ENCODE measurements around the gene MAPKAP1. TPM values are rescaled to one million over a fixed set of nuclear protein-coding genes. Genes with fewer than 3 reads are reported as not detected.

MAPKAP1 gene
- total and polyA plus RNA-seq, 2 experiments from 2014 or later, result 68.5 to 74.5 TPM

GRCh38 chr9:125457357-125457756 is 249.7 kb downstream of the MAPKAP1 start:
- Histone ChIP-seq H3K4me2 (ENCODE audit: unreplicated experiment) (no peak overlapping the region), H3K27ac (no peak overlapping the region), H3F3A (ENCODE audit: insufficient read depth) (no peaks in the 10 kb centered on the region; the same call in 1 of the 2 replicates), H3K9me3 (ENCODE audit: low read depth) (no peaks in the 10 kb centered on the region), H3K4me1 (ENCODE audit: insufficient read depth) (peaks cover 5% of the 10 kb centered on the region; the same call in 1 of the 2 replicates), H3K36me3 (ENCODE audit: low read depth) (peaks cover 12% of the 10 kb centered on the region), H4K20me1 (ENCODE audit: insufficient read depth) (no peaks in the 10 kb centered on the region), H3K79me2 (ENCODE audit: insufficient read depth) (no peaks in the 10 kb centered on the region), H2AFZ (no peak overlapping the region), H3K27me3 (replicated peaks; ENCODE audit: insufficient read depth) (no peaks in the 10 kb centered on the region), H3K9me2 (ENCODE audit: insufficient read depth) (no peaks in the 10 kb centered on the region; the same call in 1 of the 2 replicates), H3K9ac (no peak overlapping the region), H3K4me3 (no peak overlapping the region)
- no peak for TF ChIP-seq EZH2 (IDR thresholded peaks at IDR 0.05; ENCODE audit: insufficient read depth, poor library complexity, severe bottlenecking)
- no peak for TF ChIP-seq EZH2phosphoT487 (IDR thresholded peaks at IDR 0.05; ENCODE audit: insufficient read depth, low read depth)
- 100% methylated on average over 1 of the region's 1 CpG for WGBS, 2 experiments (ENCODE audit: low coverage in 1 of 2, low lambda C conversion rate in 2 of 2, missing lambda C conversion rate in 2 of 2)
- in situ Hi-C loops (cut with MboI), result no loop called here
- no peak for DNase-seq

- DNase-seq, result no peak
- no peak overlapping the region for H3K4me3 ChIP-seq
- H3K27ac ChIP-seq, result no peak overlapping the region
- no peak overlapping the region for H3K4me2 ChIP-seq (ENCODE audit: unreplicated experiment)
- no peak overlapping the region for H3K9ac ChIP-seq
- TF ChIP-seq EZH2phosphoT487 (IDR thresholded peaks at IDR 0.05; ENCODE audit: insufficient read depth, low read depth) (no peak), EZH2 (IDR thresholded peaks at IDR 0.05; ENCODE audit: insufficient read depth, poor library complexity, severe bottlenecking) (no peak)
- H3K9me3 ChIP-seq (ENCODE audit: low read depth), result no peaks in the 10 kb centered on the region
- WGBS, 2 experiments (ENCODE audit: low coverage in 1 of 2, low lambda C conversion rate in 2 of 2, missing lambda C conversion rate in 2 of 2), result 98 to 99% methylated on average over 4 of the region's 4 CpGs
- in situ Hi-C loops (cut with MboI), result no loop called here
- peaks cover 5% of the 10 kb centered on the region; the same call in 1 of the 2 replicates for H3K4me1 ChIP-seq (ENCODE audit: insufficient read depth)
- no peaks in the 10 kb centered on the region for H3K27me3 ChIP-seq (replicated peaks; ENCODE audit: insufficient read depth)
- no peaks in the 10 kb centered on the region; the same call in 1 of the 2 replicates for H3K9me2 ChIP-seq (ENCODE audit: insufficient read depth)
- peaks cover 12% of the 10 kb centered on the region for H3K36me3 ChIP-seq (ENCODE audit: low read depth)
- no peaks in the 10 kb centered on the region for H3K79me2 ChIP-seq (ENCODE audit: insufficient read depth)
- no peaks in the 10 kb centered on the region; the same call in 1 of the 2 replicates for H3F3A ChIP-seq (ENCODE audit: insufficient read depth)
- H2AFZ ChIP-seq, result no peak overlapping the region
- H4K20me1 ChIP-seq (ENCODE audit: insufficient read depth), result no peaks in the 10 kb centered on the region
Measured at GRCh38 chr9:125455876-125456275, 251.1 kb downstream of the MAPKAP1 start.

- H3K27ac ChIP-seq, result no peak overlapping the region
- in situ Hi-C loops (cut with MboI), result no loop called here
- no peak overlapping the region for H3K4me2 ChIP-seq (ENCODE audit: unreplicated experiment)
Measured at GRCh38 chr9:125455132-125455531, 251.9 kb downstream of the MAPKAP1 start.

GRCh38 chr9:125447202-125447802 is 259.7 kb downstream of the MAPKAP1 start:
- no peaks in the 10 kb centered on the region for H3K79me2 ChIP-seq (ENCODE audit: insufficient read depth)
- no peak overlapping the region for H2AFZ ChIP-seq
- H3K4me1 ChIP-seq (ENCODE audit: insufficient read depth), result no peaks in the 10 kb centered on the region
- no peaks in the 10 kb centered on the region for H3K36me3 ChIP-seq (ENCODE audit: low read depth)
- H3K27ac ChIP-seq, result no peak overlapping the region
- TF ChIP-seq EZH2phosphoT487 (IDR thresholded peaks at IDR 0.05; ENCODE audit: insufficient read depth, low read depth), result no peak
- no peak for TF ChIP-seq EZH2 (IDR thresholded peaks at IDR 0.05; ENCODE audit: insufficient read depth, poor library complexity, severe bottlenecking)
- H3K27me3 ChIP-seq (replicated peaks; ENCODE audit: insufficient read depth), result no peaks in the 10 kb centered on the region
- no peaks in the 10 kb centered on the region for H3K9me2 ChIP-seq (ENCODE audit: insufficient read depth)
- 93 to 96% methylated on average over 18 of the region's 18 CpGs for WGBS, 2 experiments (ENCODE audit: low coverage in 1 of 2, low lambda C conversion rate in 2 of 2, missing lambda C conversion rate in 2 of 2)
- H3K4me2 ChIP-seq (ENCODE audit: unreplicated experiment), result no peak overlapping the region
- H3F3A ChIP-seq (ENCODE audit: insufficient read depth), result no peaks in the 10 kb centered on the region
- no peak for DNase-seq
- H3K9ac ChIP-seq, result no peak overlapping the region
- H4K20me1 ChIP-seq (ENCODE audit: insufficient read depth), result no peaks in the 10 kb centered on the region
- no peak overlapping the region for H3K4me3 ChIP-seq
- in situ Hi-C loops (cut with MboI), result no loop called here
- no peaks in the 10 kb centered on the region for H3K9me3 ChIP-seq (ENCODE audit: low read depth)

More at GRCh38 chr9:125455132-125455531, 251.9 kb downstream of the MAPKAP1 start:
- Histone ChIP-seq H3F3A (ENCODE audit: insufficient read depth) (no peaks in the 10 kb centered on the region; the same call in 1 of the 2 replicates), H4K20me1 (ENCODE audit: insufficient read depth) (no peaks in the 10 kb centered on the region), H3K9ac (no peak overlapping the region), H3K4me1 (ENCODE audit: insufficient read depth) (no peaks in the 10 kb centered on the region), H3K36me3 (ENCODE audit: low read depth) (peaks cover 12% of the 10 kb centered on the region), H3K27me3 (replicated peaks; ENCODE audit: insufficient read depth) (no peaks in the 10 kb centered on the region), H3K79me2 (ENCODE audit: insufficient read depth) (no peaks in the 10 kb centered on the region), H3K4me3 (no peak overlapping the region), H2AFZ (no peak overlapping the region), H3K9me3 (ENCODE audit: low read depth) (no peaks in the 10 kb centered on the region), H3K9me2 (ENCODE audit: insufficient read depth) (no peaks in the 10 kb centered on the region; the same call in 1 of the 2 replicates)
- no peak for DNase-seq
- TF ChIP-seq EZH2 (IDR thresholded peaks at IDR 0.05; ENCODE audit: insufficient read depth, poor library complexity, severe bottlenecking) (no peak), EZH2phosphoT487 (IDR thresholded peaks at IDR 0.05; ENCODE audit: insufficient read depth, low read depth) (no peak)
- 37 to 48% methylated on average over 1 of the region's 1 CpG for WGBS, 2 experiments (ENCODE audit: low coverage in 1 of 2, low lambda C conversion rate in 2 of 2, missing lambda C conversion rate in 2 of 2)

Data from GM23248 (cell line).